Smooth muscle cell (in vitro differentiated cells): ENCODE results near the gene TMEM11. TPM values are rescaled to one million over a fixed set of nuclear protein-coding genes. Genes with fewer than 3 reads are reported as not detected.

Experiments
- DNase-seq: peaks from one replicate; lab custom pipeline; 2025; ENCODE audit not compliant: unreplicated experiment; lab: John Stamatoyannopoulos, UW
- H2AFZ ChIP-seq: fragments of 200-600 bp; sonication (generic); 2 replicates; pipeline ENCODE4 v1.6.0; 2016; ENCODE audit warnings: antibody characterized with exemption, low read depth, mild to moderate bottlenecking
- H3F3A ChIP-seq: fragments of 200-600 bp; sonication (generic); 2 replicates; pipeline ENCODE4 v1.6.0; 2017; ENCODE audit warnings: antibody characterized with exemption, low read depth
- H3K27ac ChIP-seq: fragments of 200-600 bp; sonication (generic); 2 replicates; pipeline ENCODE4 v1.5.1; 2016; ENCODE audit warnings: low read depth, mild to moderate bottlenecking
- H3K27me3 ChIP-seq: fragments of 200-600 bp; sonication (generic); 2 replicates; pipeline ENCODE4 v1.6.1; 2016; ENCODE audit warnings: low read depth, mild to moderate bottlenecking
- H3K36me3 ChIP-seq: fragments of 200-600 bp; sonication (generic); 2 replicates; pipeline ENCODE4 v1.5.1; 2016; ENCODE audit warnings: low read depth
- H3K4me1 ChIP-seq: fragments of 200-600 bp; sonication (generic); 2 replicates; pipeline ENCODE4 v1.5.1; 2016; ENCODE audit warnings: low read depth
- H3K4me2 ChIP-seq: fragments of 200-600 bp; sonication (generic); 2 replicates; pipeline ENCODE4 v1.6.0; 2016; ENCODE audit warnings: mild to moderate bottlenecking
- H3K4me3 ChIP-seq: fragments of 200-600 bp; sonication (generic); 2 replicates; pipeline ENCODE4 v1.5.1; 2016; ENCODE audit warnings: mild to moderate bottlenecking
- H3K79me2 ChIP-seq: fragments of 200-600 bp; sonication (generic); 2 replicates; pipeline ENCODE4 v1.6.0; 2016; ENCODE audit warnings: low read depth, mild to moderate bottlenecking
- H3K9ac ChIP-seq: fragments of 200-600 bp; sonication (generic); 2 replicates; pipeline ENCODE4 v1.6.0; 2016; ENCODE audit warnings: low read depth
- H3K9me3 ChIP-seq: fragments of 200-600 bp; sonication (generic); replicated peaks from 2 replicates; pipeline ENCODE4 v1.5.1; 2016; ENCODE audit warnings: low read depth
- H4K20me1 ChIP-seq: fragments of 200-600 bp; sonication (generic); 2 replicates; pipeline ENCODE4 v1.6.0; 2016; ENCODE audit warnings: low read depth
- CTCF ChIP-seq: fragments of 200-600 bp; sonication (generic); IDR thresholded peaks from 2 replicates; pipeline ENCODE4 v1.5.1; 2017; ENCODE audit warnings: borderline replicate concordance, mild to moderate bottlenecking, antibody characterized with exemption; ENCODE audit not compliant: insufficient read depth, poor library complexity, severe bottlenecking
- WGBS: methylation state at CpG from one replicate; pipeline ENCODE4 v1.1.7; 2016; ENCODE audit warnings: low lambda C conversion rate; 5-methylcytosine and 5-hydroxymethylcytosine counted together
- polyA plus RNA-seq: library from polyadenylated mRNA; unstranded; fragments of >200 nt; fragmentation: Nextera tagmentation; extraction: Ambion mirVana; gene quantifications from 2 replicates; pipeline ENCODE4 v1.2.1, GENCODE V29; 2016
- total RNA-seq: library from RNA; depleted of rRNA; stranded (reverse); fragments of >200 nt; gene quantifications from 2 replicates; pipeline ENCODE4 v1.2.3, GENCODE V29; 2014

Gene TMEM11
- total and polyA plus RNA-seq, 2 experiments from 2014 or later = 24.0 to 80.3 TPM

GRCh38 chr17:21198411-21198810 lies 15.6 kb downstream of the TMEM11 start:
- Histone ChIP-seq H3K9me3 (no peaks in the 10 kb centered on the region), H3K36me3 (no peaks in the 10 kb centered on the region), H3K9ac (no peak overlapping the region), H3K4me3 (no peak overlapping the region), H4K20me1 (peaks cover 95% of the 10 kb centered on the region), H3K79me2 (peaks cover 48% of the 10 kb centered on the region), H3F3A (peaks cover 5% of the 10 kb centered on the region), H3K27ac (no peak overlapping the region), H2AFZ (no peak overlapping the region), H3K27me3 (no peaks in the 10 kb centered on the region), H3K4me2 (no peak overlapping the region), H3K4me1 (peaks cover 11% of the 10 kb centered on the region)
- TF ChIP-seq CTCF = no peak
- no peak for DNase-seq
- 98% methylated on average over 20 of the region's 20 CpGs for WGBS

- Histone ChIP-seq H3K27ac (no peak overlapping the region), H3K4me2 (no peak overlapping the region), H3K36me3 (no peaks in the 10 kb centered on the region), H3F3A (peaks cover 5% of the 10 kb centered on the region), H2AFZ (no peak overlapping the region), H3K27me3 (no peaks in the 10 kb centered on the region), H3K79me2 (peaks cover 26% of the 10 kb centered on the region), H3K9ac (no peak overlapping the region), H3K4me1 (peaks cover 11% of the 10 kb centered on the region), H3K4me3 (no peak overlapping the region), H3K9me3 (no peaks in the 10 kb centered on the region), H4K20me1 (peaks cover 86% of the 10 kb centered on the region)
- DNase-seq = no peak
- 86% methylated on average over 5 of the region's 5 CpGs for WGBS
- no peak for TF ChIP-seq CTCF
These were observed 17.8 kb downstream of the TMEM11 start for GRCh38 chr17:21196126-21196525.

- H4K20me1 ChIP-seq = peaks cover 72% of the 10 kb centered on the region
- peaks cover 15% of the 10 kb centered on the region for H3K79me2 ChIP-seq
- peaks cover 5% of the 10 kb centered on the region for H3K4me1 ChIP-seq
- no peaks in the 10 kb centered on the region for H3K27me3 ChIP-seq
- no peak overlapping the region for H3K4me3 ChIP-seq
- H3K9me3 ChIP-seq = no peaks in the 10 kb centered on the region
- H3K36me3 ChIP-seq = no peaks in the 10 kb centered on the region
- H3K27ac ChIP-seq = no peak overlapping the region
- H3K9ac ChIP-seq = no peak overlapping the region
- no peak for DNase-seq
- H3F3A ChIP-seq = no peaks in the 10 kb centered on the region
- H2AFZ ChIP-seq = no peak overlapping the region
- WGBS = 90% methylated on average over 5 of the region's 5 CpGs
- no peak overlapping the region for H3K4me2 ChIP-seq
- no peak for TF ChIP-seq CTCF
These were observed 19.3 kb downstream of the TMEM11 start for GRCh38 chr17:21194703-21195102.

GRCh38 chr17:21194226-21194625 lies 19.7 kb downstream of the TMEM11 start:
- 86% methylated on average over 8 of the region's 8 CpGs for WGBS
- no peaks in the 10 kb centered on the region for H3F3A ChIP-seq
- no peaks in the 10 kb centered on the region for H3K9me3 ChIP-seq
- no peaks in the 10 kb centered on the region for H3K36me3 ChIP-seq
- H2AFZ ChIP-seq = no peak overlapping the region
- no peak for TF ChIP-seq CTCF
- H3K27ac ChIP-seq = no peak overlapping the region
- H3K79me2 ChIP-seq = peaks cover 15% of the 10 kb centered on the region
- peaks cover 67% of the 10 kb centered on the region for H4K20me1 ChIP-seq
- H3K27me3 ChIP-seq = no peaks in the 10 kb centered on the region
- no peak overlapping the region for H3K9ac ChIP-seq
- no peak for DNase-seq
- no peak overlapping the region for H3K4me2 ChIP-seq
- H3K4me3 ChIP-seq = no peak overlapping the region
- peaks cover under 1% of the 10 kb centered on the region for H3K4me1 ChIP-seq
